Transverse colon (tissue), 4 donors: ENCODE measurements around the gene BRAT1. TPM values are rescaled to one million over a fixed set of nuclear protein-coding genes. Genes with fewer than 3 reads are reported as not detected.

Experiments used
- DNase-seq: peaks from one replicate; pipeline ENCODE4 v3.0.0-alpha.2; 2019
- H3K27ac ChIP-seq, 4 donors: fragments of 200-600 bp; sonication (generic); 2 replicates each; pipeline ENCODE4 v1.5.1; 2016 to 2018; ENCODE audit warnings: inconsistent platforms in 4 of 4
- H3K27me3 ChIP-seq: fragments of 200-600 bp; sonication (generic); 2 replicates; pipeline ENCODE4 v1.5.1; 2017; ENCODE audit warnings: inconsistent platforms
- H3K36me3 ChIP-seq, 4 donors: fragments of 200-600 bp; sonication (generic); 2 replicates each; pipeline ENCODE4 v1.5.1; 2017 to 2019; ENCODE audit warnings: inconsistent platforms in 4 of 4
- H3K4me1 ChIP-seq, 4 donors: fragments of 200-600 bp; sonication (generic); 2 replicates each; pipeline ENCODE4 v1.5.1; 2017 to 2020; ENCODE audit warnings: inconsistent platforms in 4 of 4
- H3K4me3 ChIP-seq, 4 donors: fragments of 200-600 bp; sonication (generic); 1 replicate in 1 of 4; 2 replicates in 3 of 4; pipeline versions ENCODE4 v1.5.1 to v1.6.1; 2017 to 2019; ENCODE audit warnings: inconsistent platforms in 4 of 4
- H3K9me3 ChIP-seq, 2 donors: fragments of 200-600 bp; sonication (generic); 2 replicates each; pipeline ENCODE4 v1.5.1; 2017 to 2019; ENCODE audit warnings: inconsistent platforms in 2 of 2
- EP300 ChIP-seq: sonication (generic); formaldehyde crosslinking; IDR thresholded peaks from one replicate; pipeline ENCODE4 v1.6.1; 2017; ENCODE audit warnings: antibody characterized with exemption, low read depth
- POLR2A ChIP-seq: fragments of 450-650 bp; IDR thresholded peaks from one replicate; pipeline ENCODE4 v1.6.1; 2016; ENCODE audit warnings: antibody characterized with exemption, mild to moderate bottlenecking, moderate library complexity
- POLR2AphosphoS5 ChIP-seq, 3 donors: sonication (generic); formaldehyde crosslinking; IDR thresholded peaks; one replicate each; pipeline ENCODE4 v1.6.1; 2016; ENCODE audit warnings: antibody characterized with exemption in 3 of 3
- WGBS, 2 donors: methylation state at CpG; one replicate each; pipeline ENCODE4 v1.1.5; 2018; ENCODE audit warnings: low coverage in 1 of 2; 5-methylcytosine and 5-hydroxymethylcytosine counted together
- in situ Hi-C, 4 donors: fragments of 200-750 bp; cut with MboI; loops; one replicate each; pipeline versions ENCODE4 v1.15.0 to v1.15.1; 2017; ENCODE audit warnings: low sequenced_read_pairs in 3 of 4, low pct_ligation_motif_present in 1 of 4, low pct_unique_long_range_greater_than_20kb in 1 of 4
- intact Hi-C: fragments of 100-400 bp; cut with DNase I; formaldehyde crosslinking; loops from one replicate; pipeline ENCODE4 v1.15.1; 2023; ENCODE audit warnings: low total_unique reads
- total RNA-seq, 4 donors: library from RNA; depleted of rRNA; stranded (reverse); fragments of >200 nt; gene quantifications; one replicate each; pipeline ENCODE4 v1.1.0, GENCODE V29; 2016
- TF ChIP-seq, protein P1 (sequence below), 5 experiments: fragments of 200-600 bp in 3 of 5; fragments of 450-650 bp in 2 of 5; sonication (generic) in 3 of 5; IDR thresholded peaks; 1 replicate in 2 of 5; 2 replicates in 3 of 5; pipeline ENCODE4 v1.5.1; 2016 to 2017; ENCODE audit warnings: antibody characterized with exemption in 5 of 5, inconsistent platforms in 3 of 5, mild to moderate bottlenecking in 2 of 5, moderate library complexity in 1 of 5

BRAT1 gene
- total RNA-seq, 4 donors from 2014 or later = 31.7 to 120 (median 40.4) TPM

- in situ Hi-C loops = no loop called here
- no peak overlapping the region for H3K4me3 ChIP-seq
- H3K36me3 ChIP-seq = peaks cover 0 to 26% (median 8%) of the 10 kb centered on the region in 4 donors
- 96% methylated on average over 21 of the region's 21 CpGs; no CpG with 5 or more reads in 1 of the 2 donors for WGBS, 2 donors
- no peaks in the 10 kb centered on the region for H3K27me3 ChIP-seq
- TF ChIP-seq POLR2AphosphoS5 (IDR thresholded peaks at IDR 0.05) (no peak), POLR2A (no peak), EP300 (no peak)
- TF ChIP-seq, protein P1, sequence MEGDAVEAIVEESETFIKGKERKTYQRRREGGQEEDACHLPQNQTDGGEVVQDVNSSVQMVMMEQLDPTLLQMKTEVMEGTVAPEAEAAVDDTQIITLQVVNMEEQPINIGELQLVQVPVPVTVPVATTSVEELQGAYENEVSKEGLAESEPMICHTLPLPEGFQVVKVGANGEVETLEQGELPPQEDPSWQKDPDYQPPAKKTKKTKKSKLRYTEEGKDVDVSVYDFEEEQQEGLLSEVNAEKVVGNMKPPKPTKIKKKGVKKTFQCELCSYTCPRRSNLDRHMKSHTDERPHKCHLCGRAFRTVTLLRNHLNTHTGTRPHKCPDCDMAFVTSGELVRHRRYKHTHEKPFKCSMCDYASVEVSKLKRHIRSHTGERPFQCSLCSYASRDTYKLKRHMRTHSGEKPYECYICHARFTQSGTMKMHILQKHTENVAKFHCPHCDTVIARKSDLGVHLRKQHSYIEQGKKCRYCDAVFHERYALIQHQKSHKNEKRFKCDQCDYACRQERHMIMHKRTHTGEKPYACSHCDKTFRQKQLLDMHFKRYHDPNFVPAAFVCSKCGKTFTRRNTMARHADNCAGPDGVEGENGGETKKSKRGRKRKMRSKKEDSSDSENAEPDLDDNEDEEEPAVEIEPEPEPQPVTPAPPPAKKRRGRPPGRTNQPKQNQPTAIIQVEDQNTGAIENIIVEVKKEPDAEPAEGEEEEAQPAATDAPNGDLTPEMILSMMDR (IDR thresholded peaks at IDR 0.05) = no peak
- no peaks in the 10 kb centered on the region for H3K4me1 ChIP-seq
- H3K9me3 ChIP-seq = no peaks in the 10 kb centered on the region
- no peak for DNase-seq
- no peak overlapping the region for H3K27ac ChIP-seq
- intact Hi-C loops = no loop called here
Measured at GRCh38 chr7:2587778-2588177, 32.5 kb upstream of the BRAT1 start.

DNA sequence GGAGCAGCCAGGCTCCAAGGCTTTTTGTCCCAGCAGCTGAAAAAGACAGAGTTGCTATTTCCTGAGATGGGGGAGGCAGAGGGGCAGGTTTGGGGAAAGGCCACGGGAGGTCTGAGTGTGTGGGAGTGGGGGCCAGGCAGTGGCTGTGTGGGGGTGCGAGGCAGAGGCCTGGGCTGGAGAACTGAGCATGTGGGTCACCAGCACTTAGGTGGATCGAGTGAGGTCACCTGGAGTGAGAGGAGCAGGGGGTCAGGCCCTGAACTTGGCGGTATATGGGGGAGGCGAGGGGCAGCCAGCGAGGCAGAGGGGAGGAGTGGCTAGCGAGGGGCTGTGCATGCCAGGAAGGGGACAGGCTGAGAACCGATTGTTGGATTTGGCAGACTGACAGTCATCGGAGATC, 31.8 kb upstream of the BRAT1 start:
- H3K4me1 ChIP-seq = no peaks in the 10 kb centered on the region
- in situ Hi-C loops = no loop called here
- H3K27ac ChIP-seq = no peak overlapping the region
- H3K9me3 ChIP-seq = no peaks in the 10 kb centered on the region
- intact Hi-C loops = no loop called here
- 90 to 93% methylated on average over 2 to 9 of the region's 9 CpGs for WGBS, 2 donors
- no peak for DNase-seq
- TF ChIP-seq POLR2A (no peak), EP300 (no peak), POLR2AphosphoS5 (IDR thresholded peaks at IDR 0.05) (no peak)
- TF ChIP-seq, protein P1 (IDR thresholded peaks at IDR 0.05) = no peak
- H3K36me3 ChIP-seq = peaks cover 0 to 20% (median 8%) of the 10 kb centered on the region in 4 donors
- H3K27me3 ChIP-seq = no peaks in the 10 kb centered on the region
- no peak overlapping the region for H3K4me3 ChIP-seq

- WGBS, 2 donors = 89% methylated on average over 23 of the region's 24 CpGs; no CpG with 5 or more reads in 1 of the 2 donors
- no peak for TF ChIP-seq POLR2A
- no peak for TF ChIP-seq POLR2AphosphoS5 (IDR thresholded peaks at IDR 0.05)
- no peaks in the 10 kb centered on the region for H3K27me3 ChIP-seq
Measured at GRCh38 chr7:2586326-2587020, 31.1 kb upstream of the BRAT1 start.

GRCh38 chr7:2585446-2585845, 30.1 kb upstream of the BRAT1 start:
- Histone ChIP-seq H3K27me3 (no peaks in the 10 kb centered on the region), H3K27ac (no peak overlapping the region), H3K36me3 (peaks cover 0 to 17% (median 8%) of the 10 kb centered on the region in 4 donors), H3K9me3 (no peaks in the 10 kb centered on the region), H3K4me3 (no peak overlapping the region), H3K4me1 (no peaks in the 10 kb centered on the region)
- TF ChIP-seq EP300 (no peak), POLR2A (no peak), POLR2AphosphoS5 (IDR thresholded peaks at IDR 0.05) (no peak)
- TF ChIP-seq, protein P1 (IDR thresholded peaks at IDR 0.05) = no peak
- no peak for DNase-seq
- in situ Hi-C loops = no loop called here
- 96% methylated on average over 7 to 18 of the region's 19 CpGs for WGBS, 2 donors
- intact Hi-C loops = no loop called here

More at GRCh38 chr7:2586326-2587020, 31.1 kb upstream of the BRAT1 start:
- peaks cover 0 to 17% (median 8%) of the 10 kb centered on the region in 4 donors for H3K36me3 ChIP-seq
- H3K27ac ChIP-seq = no peak overlapping the region
- H3K4me1 ChIP-seq = no peaks in the 10 kb centered on the region
- intact Hi-C loops = no loop called here
- in situ Hi-C loops = no loop called here
- DNase-seq = no peak
- no peak overlapping the region for H3K4me3 ChIP-seq
- no peaks in the 10 kb centered on the region for H3K9me3 ChIP-seq
